T-helper 2 cell treated with Interferon-gamma antibody and Interleukin-4, amounts not matched to agents 5 μg/mL and 100 μg/mL, for 36 hours (primary cell): ENCODE data around the gene JARID2.

Experiments
- DNase-seq: peaks from one replicate; pipeline ENCODE4 v3.0.0; 2021; ENCODE audit warnings: low spot score
- H3K27ac Mint-ChIP-seq: one replicate; pipeline ENCODE4 v1.8.0; 2021; ENCODE audit warnings: mild to moderate bottlenecking, mixed read lengths
- H3K27me3 Mint-ChIP-seq: one replicate; pipeline ENCODE4 v1.8.0; 2021; ENCODE audit warnings: low read depth, mixed read lengths
- H3K36me3 Mint-ChIP-seq: one replicate; pipeline ENCODE4 v1.8.0; 2021; ENCODE audit warnings: low read depth, mixed read lengths
- H3K4me1 Mint-ChIP-seq: one replicate; pipeline ENCODE4 v1.8.0; 2021; ENCODE audit warnings: low read depth, mixed read lengths
- H3K4me3 Mint-ChIP-seq: one replicate; pipeline ENCODE4 v1.8.0; 2022; ENCODE audit warnings: mild to moderate bottlenecking, moderate library complexity, mixed read lengths
- H3K9me3 Mint-ChIP-seq: one replicate; pipeline ENCODE4 v1.8.0; 2021; ENCODE audit warnings: mixed read lengths

JARID2 gene

DNA sequence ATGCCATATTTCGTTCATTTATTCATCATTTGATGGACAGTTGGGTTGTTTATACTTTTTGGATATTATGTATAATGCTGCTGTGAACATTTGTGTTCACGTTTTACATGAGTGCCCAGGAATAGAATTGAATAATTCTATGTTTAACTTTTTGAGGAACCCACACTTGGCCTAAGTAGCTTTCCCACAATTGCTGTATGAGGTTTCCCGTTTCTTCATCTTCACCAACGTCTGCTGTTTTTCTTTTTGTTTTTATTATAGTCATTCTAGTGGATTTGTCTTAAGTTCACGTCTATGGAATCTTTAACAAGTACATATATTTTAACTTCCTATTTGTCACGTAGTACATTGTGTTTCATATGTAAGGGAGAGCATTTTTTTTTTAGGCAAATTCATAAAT is 110.3 kb downstream of the JARID2 start:
- peaks cover 12% of the 10 kb centered on the region for H3K36me3 Mint-ChIP-seq
- H3K9me3 Mint-ChIP-seq: no peaks in the 10 kb centered on the region
- DNase-seq: no peak
- no peaks in the 10 kb centered on the region for H3K27me3 Mint-ChIP-seq
- H3K4me1 Mint-ChIP-seq: peaks cover 35% of the 10 kb centered on the region
- no peak overlapping the region for H3K4me3 Mint-ChIP-seq
- no peak overlapping the region for H3K27ac Mint-ChIP-seq

GRCh38 chr6:15356937-15357336 is 111.1 kb downstream of the JARID2 start:
- H3K4me3 Mint-ChIP-seq: no peak overlapping the region
- no peaks in the 10 kb centered on the region for H3K9me3 Mint-ChIP-seq
- H3K27ac Mint-ChIP-seq: no peak overlapping the region
- no peak for DNase-seq
- peaks cover 35% of the 10 kb centered on the region for H3K4me1 Mint-ChIP-seq
- peaks cover 10% of the 10 kb centered on the region for H3K36me3 Mint-ChIP-seq
- H3K27me3 Mint-ChIP-seq: no peaks in the 10 kb centered on the region

DNA sequence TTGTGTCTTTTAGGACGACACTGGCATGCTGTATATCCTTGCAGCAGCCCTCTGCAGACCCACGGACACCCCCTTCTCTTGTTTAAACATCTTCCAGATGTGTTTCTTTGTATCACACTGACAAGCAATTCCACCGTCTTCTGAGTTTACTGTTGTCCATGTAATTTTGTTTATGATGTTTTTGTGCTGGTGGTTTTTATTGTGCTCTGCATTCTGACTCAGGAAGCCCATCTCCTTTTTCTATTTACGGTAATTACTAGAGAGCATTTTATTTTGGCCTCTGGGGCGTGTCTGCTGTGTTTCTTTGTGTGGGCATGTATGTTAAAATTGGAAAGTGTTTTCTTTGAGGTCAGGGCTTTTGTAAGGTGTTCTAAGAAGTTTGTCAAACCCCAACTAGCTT is 111.9 kb downstream of the JARID2 start:
- Mint-ChIP-seq H3K27me3 (no peaks in the 10 kb centered on the region), H3K36me3 (peaks cover 10% of the 10 kb centered on the region), H3K4me1 (peaks cover 29% of the 10 kb centered on the region), H3K4me3 (no peak overlapping the region), H3K9me3 (no peaks in the 10 kb centered on the region), H3K27ac (peak overlapping the region; percentile 13)
- no peak for DNase-seq

GRCh38 chr6:15358579-15359327 is 112.9 kb downstream of the JARID2 start:
- Mint-ChIP-seq H3K36me3 (peaks cover 8% of the 10 kb centered on the region), H3K9me3 (no peaks in the 10 kb centered on the region), H3K27ac (peak overlapping the region; percentile 66), H3K4me1 (peaks cover 25% of the 10 kb centered on the region), H3K4me3 (no peak overlapping the region), H3K27me3 (no peaks in the 10 kb centered on the region)
- no peak for DNase-seq

DNA sequence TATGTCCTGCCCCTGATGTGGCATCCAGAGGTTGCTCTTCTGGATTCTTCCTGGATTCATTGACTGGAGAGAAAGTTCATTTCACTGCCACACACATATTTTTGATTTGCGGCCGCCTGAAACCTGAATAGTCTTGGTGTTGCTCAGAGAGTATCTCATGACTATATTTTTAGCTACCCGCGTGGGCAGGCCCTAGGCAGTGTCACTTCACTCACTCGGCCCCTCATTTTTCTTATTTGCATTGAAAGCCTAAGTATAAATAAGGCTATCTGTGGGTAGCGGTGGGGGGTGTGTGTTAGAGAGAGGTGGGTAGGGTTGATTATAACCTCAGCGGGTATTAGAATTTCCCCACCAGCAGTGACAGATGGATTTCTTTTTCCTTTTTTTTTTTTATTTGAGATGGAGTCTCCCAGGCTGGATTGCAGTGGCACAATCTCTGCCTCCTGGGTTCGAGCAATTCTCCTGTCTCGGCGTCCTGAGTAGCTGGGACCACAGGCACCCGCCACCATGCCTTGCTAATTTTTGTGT is 113.5 kb downstream of the JARID2 start:
- Mint-ChIP-seq H3K27ac (no peak overlapping the region), H3K9me3 (no peaks in the 10 kb centered on the region), H3K27me3 (no peaks in the 10 kb centered on the region), H3K4me3 (no peak overlapping the region), H3K4me1 (peaks cover 25% of the 10 kb centered on the region), H3K36me3 (peaks cover 8% of the 10 kb centered on the region)
- no peak for DNase-seq

- Mint-ChIP-seq H3K4me1 (peaks cover 30% of the 10 kb centered on the region), H3K4me3 (no peak overlapping the region), H3K27ac (no peak overlapping the region), H3K36me3 (peaks cover 5% of the 10 kb centered on the region), H3K27me3 (no peaks in the 10 kb centered on the region), H3K9me3 (no peaks in the 10 kb centered on the region)
- no peak for DNase-seq
These were observed 114.4 kb downstream of the JARID2 start for GRCh38 chr6:15360300-15360699.

- no peaks in the 10 kb centered on the region for H3K27me3 Mint-ChIP-seq
- no peak overlapping the region for H3K27ac Mint-ChIP-seq
- no peaks in the 10 kb centered on the region for H3K9me3 Mint-ChIP-seq
- peaks cover 34% of the 10 kb centered on the region for H3K4me1 Mint-ChIP-seq
- H3K4me3 Mint-ChIP-seq: no peak overlapping the region
- DNase-seq: no peak
- H3K36me3 Mint-ChIP-seq: peaks cover 5% of the 10 kb centered on the region
These were observed 115.3 kb downstream of the JARID2 start for GRCh38 chr6:15361197-15361596.

GRCh38 chr6:15362274-15363160 is 116.6 kb downstream of the JARID2 start:
- H3K36me3 Mint-ChIP-seq: peaks cover 6% of the 10 kb centered on the region
- no peaks in the 10 kb centered on the region for H3K27me3 Mint-ChIP-seq
- H3K27ac Mint-ChIP-seq: no peak overlapping the region
- DNase-seq: no peak
- no peaks in the 10 kb centered on the region for H3K9me3 Mint-ChIP-seq
- H3K4me1 Mint-ChIP-seq: peaks cover 35% of the 10 kb centered on the region
- H3K4me3 Mint-ChIP-seq: no peak overlapping the region

DNA sequence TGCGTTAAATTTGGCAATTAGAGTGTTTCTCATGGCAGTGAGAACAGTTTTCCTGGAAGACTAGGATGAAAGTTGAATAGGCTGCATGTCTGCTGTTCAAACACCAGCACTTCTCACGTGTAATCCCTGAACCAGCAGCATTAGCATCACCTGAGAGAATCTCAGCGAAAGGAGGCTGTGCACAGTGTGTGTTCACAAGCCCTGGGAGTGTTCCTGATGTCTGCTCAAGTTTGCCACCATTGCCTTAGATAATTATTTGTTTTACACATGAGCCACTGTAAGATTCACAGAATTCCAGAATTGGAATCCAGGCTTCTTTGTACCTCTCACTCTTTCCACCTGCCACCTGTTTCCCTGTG is 117.3 kb downstream of the JARID2 start:
- DNase-seq: no peak
- H3K27ac Mint-ChIP-seq: no peak overlapping the region
- no peaks in the 10 kb centered on the region for H3K27me3 Mint-ChIP-seq
- no peak overlapping the region for H3K4me3 Mint-ChIP-seq
- H3K36me3 Mint-ChIP-seq: peaks cover 6% of the 10 kb centered on the region
- H3K4me1 Mint-ChIP-seq: peaks cover 36% of the 10 kb centered on the region
- no peaks in the 10 kb centered on the region for H3K9me3 Mint-ChIP-seq

- Mint-ChIP-seq H3K27ac (no peak overlapping the region), H3K4me3 (no peak overlapping the region), H3K9me3 (no peaks in the 10 kb centered on the region), H3K4me1 (peaks cover 36% of the 10 kb centered on the region), H3K27me3 (no peaks in the 10 kb centered on the region), H3K36me3 (peaks cover 11% of the 10 kb centered on the region)
- no peak for DNase-seq
These were observed 117.9 kb downstream of the JARID2 start for GRCh38 chr6:15363523-15364400.

- peaks cover 10% of the 10 kb centered on the region for H3K36me3 Mint-ChIP-seq
- no peak overlapping the region for H3K27ac Mint-ChIP-seq
- no peaks in the 10 kb centered on the region for H3K9me3 Mint-ChIP-seq
- no peak overlapping the region for H3K4me3 Mint-ChIP-seq
- DNase-seq: no peak
- peaks cover 35% of the 10 kb centered on the region for H3K4me1 Mint-ChIP-seq
- no peaks in the 10 kb centered on the region for H3K27me3 Mint-ChIP-seq
These were observed 118.7 kb downstream of the JARID2 start for GRCh38 chr6:15364401-15365037.

DNA sequence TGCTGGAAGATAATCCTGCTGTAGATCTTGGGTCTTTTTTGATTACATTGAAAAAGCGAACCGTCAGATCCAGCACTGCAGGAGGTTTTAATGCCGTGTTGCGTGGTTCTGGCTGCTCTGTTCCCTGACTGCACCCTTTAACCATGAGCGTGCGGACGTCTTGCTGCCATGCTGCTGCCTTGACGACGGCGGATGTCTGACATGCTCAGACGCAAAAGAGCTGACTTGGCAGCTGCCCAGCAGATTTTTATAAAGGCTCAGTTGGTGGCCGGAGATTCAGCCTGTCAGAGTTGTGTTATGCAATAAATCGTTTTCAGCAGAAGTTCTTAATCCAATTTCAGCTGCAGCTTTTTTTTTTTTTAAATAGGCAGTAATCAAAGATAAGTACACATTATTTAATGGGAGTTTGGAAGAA is 119.4 kb downstream of the JARID2 start:
- Mint-ChIP-seq H3K27me3 (no peaks in the 10 kb centered on the region), H3K4me1 (peaks cover 42% of the 10 kb centered on the region), H3K4me3 (peak overlapping the region; percentile 21), H3K36me3 (peaks cover 10% of the 10 kb centered on the region), H3K27ac (no peak overlapping the region), H3K9me3 (no peaks in the 10 kb centered on the region)
- no peak for DNase-seq

GRCh38 chr6:15366003-15366535 is 120.2 kb downstream of the JARID2 start:
- H3K36me3 Mint-ChIP-seq: peaks cover 10% of the 10 kb centered on the region
- H3K4me1 Mint-ChIP-seq: peaks cover 43% of the 10 kb centered on the region
- no peaks in the 10 kb centered on the region for H3K27me3 Mint-ChIP-seq
- no peaks in the 10 kb centered on the region for H3K9me3 Mint-ChIP-seq
- DNase-seq: no peak
- no peak overlapping the region for H3K4me3 Mint-ChIP-seq
- no peak overlapping the region for H3K27ac Mint-ChIP-seq
